IMR-90 (cell line): ENCODE data around the gene ZDHHC1. TPM values are rescaled to one million over a fixed set of nuclear protein-coding genes. Genes with fewer than 3 reads are reported as not detected.

Experiments
- ATAC-seq: fragments of 200-7000 bp; cut with Tn5 transposase; 2 replicates; pipeline ENCODE4 v1.9.1; 2020; ENCODE audit warnings: low read depth, mild to moderate bottlenecking, moderate library complexity
- BruUV-seq: library from RNA; stranded (reverse); fragments of 400-500 nt; replicated peaks from 2 replicates; lab custom pipeline; 2021; lab: Mats Ljungman, UMichigan
- CTCF ChIA-PET: fragments of 300-600 bp; formaldehyde crosslinking; extraction: SDS; loops from one replicate; lab custom pipeline; 2021; ENCODE audit warnings: antibody characterized with exemption; lab: Yijun Ruan, JAX
- POLR2A ChIA-PET: fragments of 300-600 bp; sonication (Branson Sonifier 250); formaldehyde crosslinking; loops from one replicate; lab custom pipeline; 2022; ENCODE audit warnings: antibody characterized with exemption; ENCODE audit not compliant: unreplicated experiment; lab: Charles Lee
- DNase-seq: peaks from one replicate; pipeline ENCODE4 v3.0.0; 2013
- H2AFZ ChIP-seq: replicated peaks from 2 replicates; pipeline ENCODE3; 2013; ENCODE audit warnings: low read length, mild to moderate bottlenecking; ENCODE audit not compliant: poor library complexity
- H2AK5ac ChIP-seq: 2 replicates; pipeline ENCODE4 v1.6.1; 2013; ENCODE audit warnings: low read depth, low read length, inconsistent platforms
- H2AK9ac ChIP-seq: replicated peaks from 2 replicates; pipeline ENCODE3; 2013; ENCODE audit warnings: mild to moderate bottlenecking, low read depth, low read length, moderate library complexity; ENCODE audit not compliant: poor library complexity
- H2BK120ac ChIP-seq: 2 replicates; pipeline ENCODE4 v1.6.1; 2013; ENCODE audit warnings: low read depth, low read length, inconsistent platforms
- H2BK15ac ChIP-seq: 3 replicates; pipeline ENCODE4 v1.6.1; 2013; ENCODE audit warnings: low read depth, low read length, inconsistent platforms
- H2BK20ac ChIP-seq: 2 replicates; pipeline ENCODE4 v1.6.1; 2013; ENCODE audit warnings: low read depth, mild to moderate bottlenecking, inconsistent platforms, low read length, moderate library complexity
- H2BK5ac ChIP-seq: 2 replicates; pipeline ENCODE4 v1.6.1; 2013; ENCODE audit warnings: mild to moderate bottlenecking, low read depth, low read length, inconsistent platforms; ENCODE audit not compliant: poor library complexity, severe bottlenecking
- H3K14ac ChIP-seq: replicated peaks from 2 replicates; pipeline ENCODE4 v1.6.1; 2013; ENCODE audit warnings: low read depth, low read length, inconsistent platforms
- H3K18ac ChIP-seq: 2 replicates; pipeline ENCODE4 v1.6.1; 2013; ENCODE audit warnings: low read depth, low read length, control low read depth
- H3K23ac ChIP-seq: 2 replicates; pipeline ENCODE4 v1.6.1; 2013; ENCODE audit warnings: low read depth, low read length, inconsistent platforms
- H3K27ac ChIP-seq: 2 replicates; pipeline ENCODE4 v1.5.1; 2013; ENCODE audit warnings: mild to moderate bottlenecking, control low read depth, low read length; ENCODE audit not compliant: insufficient read depth
- H3K27me3 ChIP-seq: 2 replicates; pipeline ENCODE4 v1.6.1; 2013; ENCODE audit warnings: low read length; ENCODE audit not compliant: control insufficient read depth, insufficient read depth
- H3K36me3 ChIP-seq: 2 replicates; pipeline ENCODE4 v1.6.1; 2013; ENCODE audit warnings: low read length, mixed read lengths; ENCODE audit not compliant: control insufficient read depth, insufficient read depth
- H3K4ac ChIP-seq: 2 replicates; pipeline ENCODE4 v1.6.1; 2013; ENCODE audit warnings: low read depth, low read length, inconsistent platforms
- H3K4me1 ChIP-seq: 2 replicates; pipeline ENCODE4 v1.6.1; 2013; ENCODE audit warnings: low read length, mixed read lengths; ENCODE audit not compliant: control insufficient read depth, insufficient read depth
- H3K4me2 ChIP-seq: 2 replicates; pipeline ENCODE4 v1.6.1; 2013; ENCODE audit warnings: low read depth, mild to moderate bottlenecking, control low read depth, low read length, moderate library complexity
- H3K4me3 ChIP-seq: 2 replicates; pipeline ENCODE4 v1.5.1; 2013; ENCODE audit warnings: low read depth, mild to moderate bottlenecking, control low read depth, low read length, moderate library complexity; ENCODE audit not compliant: insufficient read depth
- H3K56ac ChIP-seq: 2 replicates; pipeline ENCODE4 v1.6.1; 2013; ENCODE audit warnings: low read length, inconsistent platforms; ENCODE audit not compliant: insufficient read depth; ENCODE audit errors: extremely low read depth
- H3K79me1 ChIP-seq, 2 experiments: 2 replicates each; pipeline ENCODE4 v1.6.1; 2013; ENCODE audit warnings: low read length in 2 of 2, inconsistent platforms in 1 of 2, low read depth in 1 of 2
- H3K9ac ChIP-seq: 2 replicates; pipeline ENCODE4 v1.6.1; 2013; ENCODE audit warnings: low read depth, low read length, control low read depth
- H3K9me1 ChIP-seq: 2 replicates; pipeline ENCODE4 v1.6.1; 2013; ENCODE audit warnings: low read length, inconsistent platforms; ENCODE audit not compliant: insufficient read depth
- H3K9me3 ChIP-seq: 2 replicates; pipeline ENCODE4 v1.6.1; 2013; ENCODE audit warnings: low read length; ENCODE audit not compliant: control insufficient read depth, insufficient read depth
- H4K20me1 ChIP-seq: 2 replicates; pipeline ENCODE4 v1.6.1; 2013; ENCODE audit warnings: low read length, inconsistent platforms; ENCODE audit not compliant: insufficient read depth
- H4K5ac ChIP-seq: 2 replicates; pipeline ENCODE4 v1.6.1; 2013; ENCODE audit warnings: mild to moderate bottlenecking, low read depth, low read length, control low read depth
- H4K8ac ChIP-seq, 2 experiments: 2 replicates each; pipeline ENCODE4 v1.6.1; 2013; ENCODE audit warnings: low read depth in 2 of 2, low read length in 2 of 2, control low read depth in 1 of 2, inconsistent platforms in 1 of 2
- H4K91ac ChIP-seq: 2 replicates; pipeline ENCODE4 v1.6.1; 2013; ENCODE audit warnings: low read depth, low read length, inconsistent platforms; ENCODE audit not compliant: insufficient read depth
- BHLHE40 ChIP-seq: fragments of 150-350 bp; IDR thresholded peaks from 2 replicates; pipeline ENCODE4 v1.6.1; 2016; ENCODE audit warnings: mild to moderate bottlenecking, low read depth, low read length
- CEBPB ChIP-seq: IDR thresholded peaks from 2 replicates; pipeline ENCODE4 v1.6.1; 2012; ENCODE audit warnings: low read depth, low read length, improper control_type of control experiment
- CHD1 ChIP-seq: IDR thresholded peaks from 2 replicates; pipeline ENCODE4 v1.6.1; 2012; ENCODE audit warnings: low read depth, low read length, improper control_type of control experiment
- CTCF ChIP-seq: conservative IDR thresholded peaks from 2 replicates; pipeline ENCODE4 v1.5.1; 2012; ENCODE audit warnings: mild to moderate bottlenecking, low read depth, low read length, improper control_type of control experiment
- ELK1 ChIP-seq: fragments of 150-350 bp; IDR thresholded peaks from 2 replicates; pipeline ENCODE4 v1.6.1; 2016; ENCODE audit warnings: low read depth, mild to moderate bottlenecking, low read length, moderate library complexity, borderline replicate concordance
- FOS ChIP-seq: fragments of 150-350 bp; IDR thresholded peaks from 2 replicates; pipeline ENCODE4 v1.6.1; 2016; ENCODE audit warnings: low read depth, low read length
- MAFK ChIP-seq: IDR thresholded peaks from 2 replicates; pipeline ENCODE4 v1.6.1; 2012; ENCODE audit warnings: low read depth, low read length, improper control_type of control experiment
- MAZ ChIP-seq: IDR thresholded peaks from 2 replicates; pipeline ENCODE4 v1.6.1; 2012; ENCODE audit warnings: low read depth, mild to moderate bottlenecking, low read length, improper control_type of control experiment, moderate library complexity, borderline replicate concordance
- MXI1 ChIP-seq: IDR thresholded peaks from 2 replicates; pipeline ENCODE4 v1.6.1; 2012; ENCODE audit warnings: low read depth, mild to moderate bottlenecking, low read length, moderate library complexity, borderline replicate concordance
- NFE2L2 ChIP-seq: fragments of 150-350 bp; IDR thresholded peaks from 2 replicates; pipeline ENCODE4 v1.6.1; 2016; ENCODE audit warnings: low read depth, mild to moderate bottlenecking, low read length
- POLR2A ChIP-seq: IDR thresholded peaks from 2 replicates; pipeline ENCODE4 v1.6.1; 2012; ENCODE audit warnings: mild to moderate bottlenecking, low read depth, low read length
- RAD21 ChIP-seq: IDR thresholded peaks from 2 replicates; pipeline ENCODE4 v1.6.1; 2012; ENCODE audit warnings: low read length, improper control_type of control experiment
- RCOR1 ChIP-seq: IDR thresholded peaks from 2 replicates; pipeline ENCODE4 v1.6.1; 2012; ENCODE audit warnings: mild to moderate bottlenecking, low read length, improper control_type of control experiment; ENCODE audit not compliant: insufficient replicate concordance
- RFX5 ChIP-seq: IDR thresholded peaks from 2 replicates; pipeline ENCODE4 v1.8.0; 2012; ENCODE audit warnings: low read depth, mild to moderate bottlenecking, low read length, moderate library complexity
- SMC3 ChIP-seq: fragments of 150-350 bp; IDR thresholded peaks from 2 replicates; pipeline ENCODE4 v1.6.1; 2016; ENCODE audit warnings: low read depth, mild to moderate bottlenecking, antibody characterized with exemption, low read length, moderate library complexity
- USF2 ChIP-seq: fragments of 150-350 bp; IDR thresholded peaks from 2 replicates; pipeline ENCODE4 v1.6.1; 2017; ENCODE audit warnings: mild to moderate bottlenecking, antibody characterized with exemption, low read length, low read depth
- WGBS, 2 experiments: methylation state at CpG; one replicate each; pipeline versions ENCODE4 v1.1.5 to v1.1.7; 2013; ENCODE audit warnings: missing lambda C conversion rate in 2 of 2; ENCODE audit not compliant: insufficient read length in 1 of 2; ENCODE audit errors: extremely low coverage in 2 of 2; 5-methylcytosine and 5-hydroxymethylcytosine counted together
- dilution Hi-C: fragments of 300-500 bp; cut with HindIII; formaldehyde crosslinking; loops from one replicate; pipeline ENCODE4 v1.14.3; 2018; ENCODE audit warnings: low sequenced_read_pairs; ENCODE audit not compliant: unreplicated experiment
- in situ Hi-C: fragments of 300-500 bp; cut with MboI; formaldehyde crosslinking; loops from 3 replicates; pipeline ENCODE4 v1.14.3; 2019; ENCODE audit warnings: low sequenced_read_pairs, inconsistent platforms, mixed read lengths
- intact Hi-C: fragments of 100-400 bp; cut with micrococcal nuclease; formaldehyde crosslinking; loops from 2 replicates; pipeline ENCODE4 v1.10.0; 2022
- polyA plus RNA-seq, 3 experiments: library from polyadenylated mRNA; depleted of rRNA; stranded (reverse); fragments of >200 nt; gene quantifications; 2 replicates each; pipeline ENCODE4 v1.2.3, GENCODE V29; 2012; ENCODE audit warnings: low replicate concordance in 1 of 3
- total RNA-seq: library from RNA; depleted of rRNA; stranded (reverse); fragments of >200 nt; gene quantifications from 2 replicates; pipeline ENCODE4 v1.2.3, GENCODE V29; 2012

The ZDHHC1 gene
- total and polyA plus RNA-seq, 2 of the 4 experiments (the other 2 are of a cell fraction): 2.0 to 5.9 TPM

GRCh38 chr16:67423611-67424260 is 7.5 kb upstream of the ZDHHC1 start:
- no peak overlapping the region for H4K5ac ChIP-seq
- H3K9me1 ChIP-seq: no peaks in the 10 kb centered on the region
- no peaks in the 10 kb centered on the region for H3K79me1 ChIP-seq
- in situ Hi-C loops: no loop called here
- no peak overlapping the region for H2BK15ac ChIP-seq
- no peak overlapping the region for H2AK9ac ChIP-seq
- no peak for ATAC-seq
- H3K36me3 ChIP-seq: no peaks in the 10 kb centered on the region
- no peak overlapping the region for H2BK120ac ChIP-seq
- ChIA-PET POLR2A (no interaction called here), CTCF (interaction anchor here (0.8 kb wide), 1 partner anchor 10 kb away, joined by 3 read pairs; no protein-coding TSS in a partner anchor)
- no peak for DNase-seq
- H3K27ac ChIP-seq: no peak overlapping the region
- no peak overlapping the region for H3K9ac ChIP-seq
- H3K9me3 ChIP-seq: no peaks in the 10 kb centered on the region
- dilution Hi-C loops: no loop called here
- no peak overlapping the region for H2BK5ac ChIP-seq
- H4K91ac ChIP-seq: no peak overlapping the region
- H4K20me1 ChIP-seq: peaks cover 4% of the 10 kb centered on the region; the same call in 1 of the 2 replicates
- no peak overlapping the region for H3K14ac ChIP-seq
- H3K56ac ChIP-seq: no peak overlapping the region
- intact Hi-C loops: no loop called here
- H3K4me1 ChIP-seq: no peaks in the 10 kb centered on the region; the same call in 1 of the 2 replicates
- H4K8ac ChIP-seq: no peak overlapping the region
- H3K4ac ChIP-seq: no peak overlapping the region
- no peak overlapping the region for H3K18ac ChIP-seq
- H2BK20ac ChIP-seq: no peak overlapping the region
- no peak overlapping the region for H2AFZ ChIP-seq
- no peak overlapping the region for H3K4me2 ChIP-seq
- TF ChIP-seq CHD1 (no peak), MAFK (no peak), USF2 (no peak), CEBPB (no peak), BHLHE40 (no peak), RAD21 (no peak), POLR2A (no peak), ELK1 (no peak), SMC3 (no peak), FOS (no peak), CTCF (no peak), RCOR1 (no peak), RFX5 (no peak), MXI1 (no peak), NFE2L2 (no peak), MAZ (no peak)
- H3K27me3 ChIP-seq: peaks cover 36% of the 10 kb centered on the region
- no TSS peak for BruUV-seq
- no peak overlapping the region for H3K23ac ChIP-seq
- no peak overlapping the region for H2AK5ac ChIP-seq
- WGBS, 2 experiments: no CpG with 5 or more reads among the region's 9 CpGs
- no peak overlapping the region for H3K4me3 ChIP-seq
